GM21717 (cell line): ENCODE results near the gene ASS1.

Experiments
- ATAC-seq: cut with Tn5 transposase; IDR thresholded peaks from one replicate; pipeline ENCODE4 v1.9.1; 2021; ENCODE audit warnings: mild to moderate bottlenecking, moderate library complexity; ENCODE audit not compliant: unreplicated experiment

ASS1 gene

DNA sequence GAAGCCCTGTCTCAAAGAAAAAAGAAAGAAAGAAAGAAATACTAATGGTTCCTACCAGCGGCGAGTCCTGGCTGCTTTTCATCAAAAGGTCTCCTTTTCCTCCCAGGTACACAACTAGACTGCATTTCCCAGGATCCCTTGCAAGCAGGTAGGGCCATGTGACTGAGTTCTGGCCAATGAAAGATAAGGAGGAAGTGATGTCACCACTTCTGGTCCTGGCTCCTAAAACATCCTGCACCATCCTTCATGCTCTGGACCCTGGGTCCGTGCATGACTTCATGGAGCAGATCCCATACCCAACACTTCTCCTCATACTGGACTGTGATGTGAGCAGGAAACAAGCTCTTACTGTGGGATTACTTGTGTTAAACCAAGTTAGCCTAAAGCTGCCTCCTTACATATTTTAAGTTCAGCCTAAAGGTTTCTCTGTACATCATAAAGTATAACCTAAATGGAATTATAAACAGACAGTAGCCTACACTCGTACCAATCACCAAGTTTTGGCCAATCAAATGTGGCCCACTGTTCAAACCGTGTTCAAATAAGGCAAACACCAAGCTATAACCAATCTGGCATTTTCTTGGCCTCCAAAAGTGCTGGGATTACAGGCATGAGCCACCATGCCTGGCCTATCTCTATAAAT, 104.5 kb downstream of the ASS1 start:
- no peak for ATAC-seq
